WI38 (cell line): Measurements from ENCODE around the gene GSG1L2.

Source experiments
- H3K4me3 ChIP-seq: 2 replicates; pipeline ENCODE4 v1.5.1; 2011; ENCODE audit warnings: low read depth, mild to moderate bottlenecking, control low read depth, low read length
- TF ChIP-seq, protein P1 (sequence below): IDR thresholded peaks from 2 replicates; pipeline ENCODE4 v1.5.1; 2012; ENCODE audit warnings: low read depth, mild to moderate bottlenecking, control low read depth, low read length

GSG1L2 gene

DNA sequence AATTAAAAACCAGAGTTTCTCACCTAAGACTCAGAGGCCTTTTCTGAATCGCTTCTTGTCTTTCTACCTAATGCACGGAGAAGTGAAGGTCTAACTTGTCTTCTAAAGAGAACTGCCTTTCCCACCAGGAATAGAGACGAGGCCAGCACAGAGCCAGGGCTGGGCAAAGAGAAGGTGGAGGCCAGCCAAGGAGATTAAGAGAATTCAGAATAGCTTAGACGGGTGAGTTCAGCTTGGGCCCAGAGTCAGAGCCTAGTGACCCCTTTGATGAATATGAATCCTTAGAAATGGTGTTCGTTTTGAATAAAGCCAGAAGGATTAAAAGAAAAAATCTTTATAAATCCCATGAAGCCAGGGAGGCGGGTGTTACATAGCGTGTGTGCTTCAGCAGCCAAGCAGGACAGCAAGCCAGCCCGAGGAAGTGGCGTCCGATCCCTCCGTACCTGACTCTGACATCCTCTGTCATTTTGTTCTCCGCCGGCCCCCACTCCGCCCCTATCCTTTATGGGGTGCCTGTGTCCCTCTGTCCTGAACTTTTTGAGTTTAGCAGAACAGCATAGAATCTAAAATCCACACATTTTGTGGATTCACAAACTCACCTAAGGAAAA is 7.4 kb downstream of the GSG1L2 start:
- TF ChIP-seq, protein P1, sequence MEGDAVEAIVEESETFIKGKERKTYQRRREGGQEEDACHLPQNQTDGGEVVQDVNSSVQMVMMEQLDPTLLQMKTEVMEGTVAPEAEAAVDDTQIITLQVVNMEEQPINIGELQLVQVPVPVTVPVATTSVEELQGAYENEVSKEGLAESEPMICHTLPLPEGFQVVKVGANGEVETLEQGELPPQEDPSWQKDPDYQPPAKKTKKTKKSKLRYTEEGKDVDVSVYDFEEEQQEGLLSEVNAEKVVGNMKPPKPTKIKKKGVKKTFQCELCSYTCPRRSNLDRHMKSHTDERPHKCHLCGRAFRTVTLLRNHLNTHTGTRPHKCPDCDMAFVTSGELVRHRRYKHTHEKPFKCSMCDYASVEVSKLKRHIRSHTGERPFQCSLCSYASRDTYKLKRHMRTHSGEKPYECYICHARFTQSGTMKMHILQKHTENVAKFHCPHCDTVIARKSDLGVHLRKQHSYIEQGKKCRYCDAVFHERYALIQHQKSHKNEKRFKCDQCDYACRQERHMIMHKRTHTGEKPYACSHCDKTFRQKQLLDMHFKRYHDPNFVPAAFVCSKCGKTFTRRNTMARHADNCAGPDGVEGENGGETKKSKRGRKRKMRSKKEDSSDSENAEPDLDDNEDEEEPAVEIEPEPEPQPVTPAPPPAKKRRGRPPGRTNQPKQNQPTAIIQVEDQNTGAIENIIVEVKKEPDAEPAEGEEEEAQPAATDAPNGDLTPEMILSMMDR: no peak
- no peak overlapping the region for H3K4me3 ChIP-seq

GRCh38 chr17:9813166-9813565 is 8.7 kb downstream of the GSG1L2 start:
- H3K4me3 ChIP-seq: no peak overlapping the region
- TF ChIP-seq, protein P1: no peak

GRCh38 chr17:9811537-9811936 is 10.3 kb downstream of the GSG1L2 start:
- H3K4me3 ChIP-seq: no peak overlapping the region
- TF ChIP-seq, protein P1: no peak

- TF ChIP-seq, protein P1: no peak
- H3K4me3 ChIP-seq: no peak overlapping the region
These were observed 10.8 kb downstream of the GSG1L2 start for GRCh38 chr17:9811086-9811485.

DNA sequence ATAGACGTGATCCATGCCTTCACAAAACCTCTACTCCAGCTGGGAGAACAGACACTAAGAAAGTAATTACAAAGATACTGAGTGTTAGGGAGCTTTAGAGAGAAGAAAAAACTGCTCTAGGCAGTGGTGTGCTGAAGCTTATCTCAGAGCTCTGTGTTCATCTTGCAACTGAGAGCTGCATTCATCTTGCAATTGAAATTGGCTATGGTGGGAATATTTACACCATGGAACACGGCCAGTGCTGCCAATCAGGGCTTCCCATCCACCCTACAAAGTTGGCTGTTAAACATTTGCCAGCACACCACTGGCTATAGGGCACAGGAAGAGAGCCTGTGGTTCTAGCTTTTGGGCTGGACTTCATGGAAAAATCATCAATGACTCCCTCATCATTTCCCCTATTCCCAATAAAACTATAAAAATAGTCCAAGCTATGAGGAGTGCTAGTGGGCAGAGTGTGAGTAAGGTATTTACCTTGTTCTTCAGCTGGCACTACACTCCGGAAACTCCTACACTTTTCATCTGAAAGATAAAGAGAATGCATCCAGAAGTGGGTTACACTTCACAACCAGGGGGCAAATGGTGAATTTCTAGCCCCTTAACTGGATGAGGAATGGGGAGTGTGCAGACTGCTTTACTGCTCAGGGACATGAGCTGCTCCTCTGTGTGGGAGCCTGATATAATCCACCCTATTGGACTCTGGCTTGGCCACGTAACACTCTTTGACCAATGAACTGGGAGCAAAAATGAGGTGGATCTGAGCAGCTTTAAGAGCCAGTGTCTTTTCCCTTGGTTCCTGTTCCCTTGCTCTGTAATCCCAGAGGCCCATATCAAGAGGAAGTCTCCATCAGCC is 11.6 kb downstream of the GSG1L2 start:
- TF ChIP-seq, protein P1: no peak
- no peak overlapping the region for H3K4me3 ChIP-seq

DNA sequence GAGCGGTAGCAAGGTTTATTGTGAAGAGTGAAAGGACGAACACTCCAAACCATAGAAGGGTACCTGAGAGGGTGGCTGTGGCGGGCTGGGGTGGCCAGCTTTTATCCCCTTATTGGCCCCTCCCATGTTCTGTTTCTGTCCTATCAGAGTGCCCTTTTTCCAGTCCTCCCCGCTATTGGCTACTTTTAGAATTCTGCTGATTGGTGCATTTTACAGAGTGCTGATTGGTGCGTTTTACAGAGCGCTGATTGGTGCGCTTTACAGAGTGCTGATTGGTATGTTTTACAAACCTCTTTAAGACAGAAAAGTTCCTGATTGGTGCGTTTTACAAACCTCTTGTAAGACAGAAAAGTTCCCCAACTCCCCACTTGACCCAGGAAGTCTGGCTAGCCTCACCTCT is 12.5 kb downstream of the GSG1L2 start:
- TF ChIP-seq, protein P1: no peak
- no peak overlapping the region for H3K4me3 ChIP-seq

DNA sequence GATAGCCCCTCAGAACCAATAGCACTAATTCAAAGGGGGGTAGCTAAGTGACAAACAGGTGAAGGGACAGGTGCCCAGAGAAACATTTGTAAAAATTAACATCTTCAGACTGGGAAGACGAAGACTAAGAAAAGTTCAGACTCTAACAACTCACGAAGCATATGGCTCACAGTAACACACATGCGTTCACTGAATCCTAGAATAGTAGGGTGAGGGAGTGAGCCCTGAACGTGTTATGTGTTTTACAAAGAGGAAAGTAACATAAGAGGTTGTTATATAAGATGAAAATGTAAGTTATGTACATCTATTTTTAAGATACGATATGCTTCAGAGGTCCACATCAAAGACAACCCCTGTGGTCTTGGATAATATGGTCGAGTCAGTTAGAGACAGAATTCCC is 15.2 kb downstream of the GSG1L2 start:
- TF ChIP-seq, protein P1: no peak
- no peak overlapping the region for H3K4me3 ChIP-seq
